Activated naive CD8-positive, alpha-beta T cell treated with anti-CD3 and anti-CD28 coated beads, Interleukin-2, amount 50 U/mL, for 24 hours (primary cell): ENCODE measurements around the gene PARP8.
"Not testable (repeated sequence)": the region's sequence is repeated elsewhere in the genome, so short reads cannot be mapped to it uniquely, and the experiment has no call there.

Source experiments
- ATAC-seq: fragments of 150-1000 bp; cut with Tn5 transposase; one replicate; pipeline ENCODE4 v1.10.0; 2021
- DNase-seq: peaks from one replicate; pipeline ENCODE4 v3.0.0; 2021
- H3K27ac Mint-ChIP-seq: one replicate; pipeline ENCODE4 v1.8.0; 2021; ENCODE audit warnings: mild to moderate bottlenecking, mixed read lengths
- H3K27me3 Mint-ChIP-seq: one replicate; pipeline ENCODE4 v1.8.0; 2021; ENCODE audit warnings: mixed read lengths
- H3K36me3 Mint-ChIP-seq: one replicate; pipeline ENCODE4 v1.8.0; 2021; ENCODE audit warnings: low read depth, mixed read lengths
- H3K4me1 Mint-ChIP-seq: one replicate; pipeline ENCODE4 v1.8.0; 2021; ENCODE audit warnings: mixed read lengths
- H3K4me3 Mint-ChIP-seq: one replicate; pipeline ENCODE4 v1.8.0; 2021; ENCODE audit warnings: mild to moderate bottlenecking, moderate library complexity, mixed read lengths
- H3K9me3 Mint-ChIP-seq: one replicate; pipeline ENCODE4 v1.8.0; 2021; ENCODE audit warnings: mixed read lengths

PARP8 gene

GRCh38 chr5:50666261-50667022 lies at the start of gene PARP8:
PARP8 (plus strand) TSS chr5:50666637; CDS start chr5:50667096, 459 bp downstream.
- Mint-ChIP-seq H3K4me3 (peak within 1 kb of the TSS; percentile 98), H3K4me1 (peaks cover 36% of the 10 kb centered on the region), H3K9me3 (no peaks in the 10 kb centered on the region), H3K36me3 (peaks cover 5% of the 10 kb centered on the region), H3K27me3 (no peaks in the 10 kb centered on the region), H3K27ac (peak within 1 kb of the TSS; percentile 99)
- ATAC-seq (peak; percentile 60), DNase-seq (peak; percentile 51)

DNA sequence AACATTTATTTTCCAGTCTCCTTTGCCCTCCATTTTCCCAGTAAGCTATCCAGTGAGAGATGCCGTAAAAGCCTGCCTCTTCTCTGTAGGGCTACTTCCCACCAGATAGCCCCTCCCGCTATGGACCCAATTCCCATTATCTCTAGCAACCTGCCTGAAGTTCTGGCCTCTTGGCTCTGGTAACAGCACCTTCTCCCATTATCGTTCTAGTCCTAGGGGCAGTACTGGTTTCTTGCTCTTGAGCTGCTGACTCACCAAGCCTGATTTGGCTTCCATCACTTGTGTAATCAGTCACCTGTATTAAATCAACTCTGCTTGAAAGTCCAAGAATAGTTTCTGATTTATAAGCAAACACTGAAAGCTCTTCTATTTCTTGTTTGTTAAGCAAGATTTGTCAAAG lies 42.8 kb upstream of the PARP8 start:
- H3K9me3 Mint-ChIP-seq = peaks cover 18% of the 10 kb centered on the region
- DNase-seq = no peak
- H3K27ac Mint-ChIP-seq = no peak overlapping the region
- H3K27me3 Mint-ChIP-seq = no peaks in the 10 kb centered on the region
- H3K36me3 Mint-ChIP-seq = no peaks in the 10 kb centered on the region
- peaks cover 2% of the 10 kb centered on the region for H3K4me1 Mint-ChIP-seq
- ATAC-seq = no peak
- H3K4me3 Mint-ChIP-seq = no peak overlapping the region

DNA sequence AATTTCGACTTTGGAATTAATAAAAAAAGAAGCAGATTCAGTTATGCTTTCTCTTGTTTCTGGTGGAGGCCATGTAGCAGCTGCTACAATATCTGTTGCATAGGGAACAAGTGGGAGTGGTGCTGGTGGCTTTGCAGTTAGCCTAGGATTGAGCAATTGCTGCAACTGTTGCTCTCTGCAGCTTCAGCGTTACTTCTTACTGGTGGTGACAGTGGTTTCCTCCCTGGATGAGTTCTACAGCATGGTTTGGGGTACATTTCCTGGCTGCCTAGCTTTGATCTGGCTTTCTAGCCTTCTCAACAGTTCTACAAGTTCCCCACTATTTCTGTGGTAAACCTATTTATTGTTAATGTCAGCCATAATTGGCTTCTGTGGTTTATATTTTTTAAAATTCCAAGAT lies 31.6 kb upstream of the PARP8 start:
- H3K27ac Mint-ChIP-seq, ATAC-seq, H3K4me3 Mint-ChIP-seq, H3K27me3 Mint-ChIP-seq, H3K9me3 Mint-ChIP-seq, H3K36me3 Mint-ChIP-seq: not testable (repeated sequence)
- peak; percentile 16 for DNase-seq
- H3K4me1 Mint-ChIP-seq = peaks cover 58% of the 10 kb centered on the region

DNA sequence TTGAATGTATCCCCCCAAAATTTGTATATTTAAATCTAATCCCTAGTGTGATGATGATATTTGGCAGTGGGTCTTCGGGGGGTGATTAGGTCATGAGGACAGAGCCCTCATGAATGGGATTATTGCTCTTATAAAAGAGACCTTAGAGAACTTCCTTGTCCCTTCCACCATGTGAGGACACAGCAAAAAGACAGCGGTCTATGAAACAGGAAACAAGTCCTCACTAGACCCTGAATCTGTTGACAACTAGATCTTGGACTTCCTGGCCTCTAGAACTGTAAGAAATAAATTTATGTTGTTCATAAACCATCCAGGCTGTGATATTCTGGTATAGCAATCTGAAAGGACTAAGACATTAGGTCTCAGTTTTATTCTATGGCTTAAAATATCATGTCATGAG lies 28.9 kb upstream of the PARP8 start:
- peaks cover 48% of the 10 kb centered on the region for H3K4me1 Mint-ChIP-seq
- not testable (repeated sequence) for ATAC-seq, H3K27me3 Mint-ChIP-seq, DNase-seq, H3K4me3 Mint-ChIP-seq, H3K9me3 Mint-ChIP-seq, H3K36me3 Mint-ChIP-seq
- peak overlapping the region; percentile 72 for H3K27ac Mint-ChIP-seq

DNA sequence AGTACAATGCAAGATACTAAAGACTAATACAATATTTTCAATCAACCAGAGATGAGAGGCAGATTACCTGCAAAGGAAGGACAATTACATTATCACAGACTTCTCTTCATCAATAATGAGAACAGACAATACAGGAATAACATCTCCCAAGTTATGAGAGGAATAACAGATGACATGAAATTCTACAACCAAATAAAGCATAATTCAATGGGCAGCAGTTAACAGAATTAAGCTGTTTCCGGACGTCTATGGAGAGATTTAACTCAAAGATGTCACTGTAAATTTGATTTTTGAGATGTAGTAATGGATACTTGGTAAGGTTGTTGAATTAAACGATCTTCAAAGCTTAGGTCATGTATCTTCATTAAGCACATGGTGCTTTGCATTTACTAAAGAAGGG lies 19.8 kb upstream of the PARP8 start:
- H3K4me3 Mint-ChIP-seq = no peak overlapping the region
- peaks cover 11% of the 10 kb centered on the region for H3K4me1 Mint-ChIP-seq
- ATAC-seq (no peak), DNase-seq (no peak)
- H3K9me3 Mint-ChIP-seq = no peaks in the 10 kb centered on the region
- H3K27me3 Mint-ChIP-seq = no peaks in the 10 kb centered on the region
- no peaks in the 10 kb centered on the region for H3K36me3 Mint-ChIP-seq
- no peak overlapping the region for H3K27ac Mint-ChIP-seq

GRCh38 chr5:50647726-50648125 lies 18.7 kb upstream of the PARP8 start:
- H3K4me1 Mint-ChIP-seq = peaks cover 11% of the 10 kb centered on the region
- ATAC-seq (no peak), DNase-seq (no peak)
- H3K36me3 Mint-ChIP-seq = no peaks in the 10 kb centered on the region
- no peak overlapping the region for H3K27ac Mint-ChIP-seq
- no peak overlapping the region for H3K4me3 Mint-ChIP-seq
- no peaks in the 10 kb centered on the region for H3K9me3 Mint-ChIP-seq
- no peaks in the 10 kb centered on the region for H3K27me3 Mint-ChIP-seq

DNA sequence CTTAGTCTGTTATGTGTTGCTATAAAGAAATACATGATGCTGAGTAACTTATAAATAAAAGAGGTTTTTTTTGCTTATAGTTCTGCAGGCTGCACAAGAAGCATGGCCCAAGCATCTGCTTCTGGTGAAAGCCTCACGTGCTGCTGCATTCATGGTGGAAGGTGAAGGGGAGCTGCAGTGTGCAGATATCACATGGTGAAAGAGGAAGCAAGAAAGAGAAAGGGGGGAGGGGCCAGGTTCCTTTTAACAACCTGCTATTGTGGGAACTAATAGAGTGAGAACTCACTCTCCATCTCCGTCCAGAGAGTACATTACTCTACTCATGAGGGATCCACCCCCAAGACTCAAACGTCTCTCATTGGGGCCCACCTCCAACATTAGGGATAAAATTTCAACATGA lies 12.5 kb upstream of the PARP8 start:
- no peaks in the 10 kb centered on the region for H3K36me3 Mint-ChIP-seq
- no peak overlapping the region for H3K27ac Mint-ChIP-seq
- H3K4me3 Mint-ChIP-seq = no peak overlapping the region
- DNase-seq (no peak), ATAC-seq (no peak)
- H3K27me3 Mint-ChIP-seq = no peaks in the 10 kb centered on the region
- H3K9me3 Mint-ChIP-seq = no peaks in the 10 kb centered on the region
- peaks cover 19% of the 10 kb centered on the region for H3K4me1 Mint-ChIP-seq

GRCh38 chr5:50655067-50655809 lies 11.2 kb upstream of the PARP8 start:
- Mint-ChIP-seq H3K27ac (no peak overlapping the region), H3K4me3 (no peak overlapping the region), H3K27me3 (no peaks in the 10 kb centered on the region), H3K9me3 (no peaks in the 10 kb centered on the region), H3K36me3 (no peaks in the 10 kb centered on the region), H3K4me1 (peaks cover 19% of the 10 kb centered on the region)
- DNase-seq = no peak
- no peak for ATAC-seq

GRCh38 chr5:50655810-50656205 lies 10.6 kb upstream of the PARP8 start:
- Mint-ChIP-seq H3K4me3 (no peak overlapping the region), H3K9me3 (no peaks in the 10 kb centered on the region), H3K4me1 (peaks cover 19% of the 10 kb centered on the region), H3K36me3 (no peaks in the 10 kb centered on the region), H3K27me3 (no peaks in the 10 kb centered on the region), H3K27ac (no peak overlapping the region)
- DNase-seq (no peak), ATAC-seq (no peak)

DNA sequence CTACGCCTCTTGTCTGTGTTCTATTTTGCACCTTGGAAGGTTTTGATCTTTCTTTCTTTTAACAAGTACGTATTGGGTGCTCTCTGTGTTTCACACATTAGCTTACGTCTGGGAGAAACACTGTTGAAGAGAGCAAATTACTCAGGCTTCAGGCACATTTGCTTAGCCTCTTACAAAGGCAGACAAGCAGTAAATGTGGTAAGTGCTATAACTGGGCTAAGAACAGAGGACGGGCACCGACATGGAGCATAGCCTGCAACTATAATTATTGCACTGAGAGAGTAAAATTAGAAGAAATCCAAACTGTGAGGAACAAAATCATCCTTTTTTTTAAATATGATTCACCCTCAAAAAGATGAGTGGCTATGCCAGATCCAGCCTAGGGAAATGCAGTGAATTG lies 9.4 kb upstream of the PARP8 start:
- Mint-ChIP-seq H3K27me3 (no peaks in the 10 kb centered on the region), H3K4me3 (no peak overlapping the region), H3K27ac (no peak overlapping the region), H3K36me3 (no peaks in the 10 kb centered on the region), H3K9me3 (no peaks in the 10 kb centered on the region), H3K4me1 (peaks cover 19% of the 10 kb centered on the region)
- no peak for ATAC-seq
- DNase-seq = no peak

GRCh38 chr5:50658246-50658645 lies 8.2 kb upstream of the PARP8 start:
- H3K36me3 Mint-ChIP-seq = no peaks in the 10 kb centered on the region
- DNase-seq (no peak), ATAC-seq (no peak)
- no peaks in the 10 kb centered on the region for H3K27me3 Mint-ChIP-seq
- H3K4me3 Mint-ChIP-seq = no peak overlapping the region
- H3K4me1 Mint-ChIP-seq = peaks cover 19% of the 10 kb centered on the region
- H3K27ac Mint-ChIP-seq = no peak overlapping the region
- no peaks in the 10 kb centered on the region for H3K9me3 Mint-ChIP-seq

DNA sequence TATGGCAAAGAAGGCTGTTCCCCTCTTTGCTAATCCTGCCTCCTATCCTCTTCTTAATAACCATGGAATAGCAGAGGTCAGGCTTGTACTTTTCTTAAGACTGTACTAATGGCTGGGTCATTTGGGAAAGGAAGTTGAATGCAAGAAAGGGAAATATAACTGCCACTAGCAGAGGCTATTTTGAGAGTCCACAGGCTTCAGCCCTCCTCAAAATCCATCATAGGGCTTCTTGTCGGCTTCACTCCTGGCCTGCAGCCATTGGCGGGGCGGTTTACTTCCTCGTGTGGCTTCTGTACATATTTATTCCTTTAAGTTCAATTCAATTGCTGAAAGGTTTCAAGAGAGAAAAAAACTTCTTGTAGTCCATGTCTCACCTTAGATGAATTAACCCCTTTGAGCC lies 2.8 kb upstream of the PARP8 start:
- no peak overlapping the region for H3K4me3 Mint-ChIP-seq
- H3K4me1 Mint-ChIP-seq = peaks cover 16% of the 10 kb centered on the region
- no peaks in the 10 kb centered on the region for H3K27me3 Mint-ChIP-seq
- ATAC-seq (no peak), DNase-seq (no peak)
- no peak overlapping the region for H3K27ac Mint-ChIP-seq
- no peaks in the 10 kb centered on the region for H3K9me3 Mint-ChIP-seq
- H3K36me3 Mint-ChIP-seq = peaks cover 3% of the 10 kb centered on the region

GRCh38 chr5:50665091-50665490 lies 1.3 kb upstream of the PARP8 start:
- peaks cover 3% of the 10 kb centered on the region for H3K36me3 Mint-ChIP-seq
- DNase-seq (no peak), ATAC-seq (no peak)
- peak overlapping the region; percentile 95 for H3K27ac Mint-ChIP-seq
- H3K4me3 Mint-ChIP-seq = peak overlapping the region; percentile 98
- peaks cover 26% of the 10 kb centered on the region for H3K4me1 Mint-ChIP-seq
- H3K9me3 Mint-ChIP-seq = no peaks in the 10 kb centered on the region
- H3K27me3 Mint-ChIP-seq = no peaks in the 10 kb centered on the region

DNA sequence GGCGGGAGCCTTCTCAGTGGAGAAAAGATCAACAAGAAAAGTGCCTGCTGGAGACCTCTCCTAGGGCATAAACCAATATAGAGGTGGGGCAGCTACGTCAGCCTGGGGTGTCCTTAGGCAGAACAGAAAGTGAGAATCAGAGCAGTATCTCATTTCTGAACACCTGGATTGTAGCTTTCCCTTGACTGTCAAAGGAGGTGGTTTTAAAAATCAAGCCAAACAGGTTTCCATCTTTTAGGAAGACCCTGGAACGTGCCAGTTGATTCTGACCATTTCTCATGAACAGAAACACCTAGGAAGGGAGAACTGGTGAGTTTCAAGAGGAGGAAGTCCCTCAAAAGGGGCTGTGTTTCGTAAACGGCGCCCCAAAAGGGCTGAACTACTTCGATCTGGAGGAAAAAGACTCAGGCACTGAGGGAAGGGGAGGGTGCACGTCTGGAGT lies 655 bp upstream of the PARP8 start:
- peak; percentile 29 for DNase-seq
- H3K9me3 Mint-ChIP-seq, H3K36me3 Mint-ChIP-seq, H3K27me3 Mint-ChIP-seq, ATAC-seq: not testable (repeated sequence)
- H3K4me3 Mint-ChIP-seq = peak overlapping the region; percentile 98
- H3K27ac Mint-ChIP-seq = peak overlapping the region; percentile 95
- peaks cover 31% of the 10 kb centered on the region for H3K4me1 Mint-ChIP-seq

GRCh38 chr5:50667023-50667652 lies 701 bp downstream of the PARP8 start:
- Mint-ChIP-seq H3K27me3 (no peaks in the 10 kb centered on the region), H3K36me3 (peaks cover 9% of the 10 kb centered on the region), H3K27ac (peak overlapping the region; percentile 99), H3K4me1 (peaks cover 40% of the 10 kb centered on the region), H3K4me3 (peak overlapping the region; percentile 98), H3K9me3 (no peaks in the 10 kb centered on the region)
- ATAC-seq (peak; percentile 30), DNase-seq (no peak)
